Hematopoietic multipotent progenitor cell treated with erythropoietin and hydrocortisone succinate and interleukin-3 and kit ligand, for 17 days (in vitro differentiated cells): ENCODE results near the gene KLHL15.

ENCODE experiments used
- DNase-seq: peaks from one replicate; pipeline ENCODE4 v3.0.0-alpha.2; 2015; ENCODE audit warnings: low spot score

KLHL15 gene

DNA sequence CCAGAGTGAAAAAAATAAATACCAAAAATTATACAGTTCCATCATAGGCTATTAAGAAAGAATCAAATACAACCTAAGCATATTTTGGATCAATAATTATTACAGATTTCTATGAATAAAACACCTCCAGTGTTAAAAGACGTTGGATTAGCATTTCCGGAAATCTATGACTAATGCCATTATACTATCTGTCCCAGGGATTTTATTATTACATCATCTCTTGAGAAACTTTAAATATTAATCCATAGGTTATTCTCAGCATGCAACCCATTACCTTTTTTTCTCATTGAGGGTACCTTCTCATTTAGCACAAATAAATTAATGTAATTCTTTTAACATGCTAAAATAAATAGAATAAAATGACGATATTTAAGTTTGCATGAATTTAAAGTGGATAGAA lies 74.6 kb downstream of the KLHL15 start:
- no peak for DNase-seq

DNA sequence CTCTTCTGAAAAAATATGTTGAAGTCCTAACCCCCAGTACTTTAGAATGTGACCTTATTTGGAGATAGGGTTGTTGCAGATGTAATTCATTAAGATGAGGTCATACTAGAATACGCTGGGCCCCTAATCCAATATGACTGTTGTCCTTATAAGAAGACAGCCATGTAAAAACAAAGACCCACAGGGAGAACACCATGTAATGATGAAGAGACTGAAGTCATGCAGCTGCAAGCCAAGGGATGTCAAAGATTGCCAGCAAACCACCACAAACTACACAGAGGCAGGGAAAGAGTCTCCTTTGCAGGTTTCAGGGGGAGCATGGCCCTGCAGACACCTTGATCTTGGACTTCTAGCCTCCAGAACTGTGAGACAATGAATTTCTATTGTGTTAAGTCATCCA lies 81.8 kb downstream of the KLHL15 start:
- no peak for DNase-seq

DNA sequence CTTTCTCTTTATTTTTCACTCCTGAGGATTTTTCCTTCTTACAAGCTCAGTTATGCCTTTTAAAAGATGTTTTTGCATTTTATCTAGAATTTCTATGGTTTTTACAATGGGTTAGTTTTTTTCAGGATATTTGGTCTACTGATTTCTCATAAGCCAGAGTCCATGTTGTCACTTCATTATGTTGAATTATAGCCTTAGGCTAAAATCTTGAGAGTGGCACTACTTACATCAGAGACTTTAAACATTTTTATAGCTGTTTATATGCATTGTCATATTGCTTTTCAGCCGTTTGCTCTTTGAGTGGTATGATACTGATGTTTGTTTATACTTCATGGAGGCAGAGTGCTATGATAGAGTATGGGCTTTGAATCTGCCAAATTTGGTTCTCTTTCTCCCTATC lies 82.8 kb downstream of the KLHL15 start:
- DNase-seq: no peak

DNA sequence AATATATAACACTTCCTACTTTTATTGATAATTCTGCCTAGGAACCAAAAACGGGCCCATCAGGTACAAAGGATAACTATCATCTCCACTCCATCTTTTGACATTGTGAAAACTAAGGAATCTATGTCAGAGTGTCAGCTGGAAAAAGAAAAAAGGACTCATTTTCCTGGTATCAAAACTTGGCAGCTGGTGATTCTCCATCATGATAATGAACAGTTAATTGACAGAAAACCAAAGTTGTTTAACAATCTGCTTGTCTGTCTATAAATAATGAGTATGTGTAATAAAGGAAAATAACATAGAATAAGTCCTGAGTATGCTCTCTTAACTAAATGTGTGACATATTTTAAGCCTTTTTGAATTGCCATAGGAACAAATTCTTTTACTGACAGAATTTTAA lies 87.8 kb downstream of the KLHL15 start:
- peak; percentile 43 for DNase-seq

DNA sequence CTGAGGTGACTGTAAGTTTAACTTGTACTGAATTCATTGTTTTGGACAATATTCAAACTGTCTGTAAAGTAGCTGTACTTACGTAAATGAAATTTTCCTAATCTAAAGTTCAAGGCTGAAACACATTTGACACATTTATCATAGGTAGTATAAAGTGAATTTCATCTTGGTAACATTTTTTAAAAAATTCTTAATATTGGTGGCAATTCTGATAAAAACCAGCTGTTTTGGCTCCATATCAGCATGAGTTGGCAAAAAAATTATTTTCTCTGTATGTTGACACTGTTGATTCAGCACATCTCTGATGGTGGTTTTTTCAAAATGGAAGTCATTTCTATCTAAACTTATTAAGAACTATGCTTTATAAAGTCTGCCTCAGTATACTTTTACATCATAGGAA lies 88.3 kb downstream of the KLHL15 start:
- peak; percentile 78 for DNase-seq

DNA sequence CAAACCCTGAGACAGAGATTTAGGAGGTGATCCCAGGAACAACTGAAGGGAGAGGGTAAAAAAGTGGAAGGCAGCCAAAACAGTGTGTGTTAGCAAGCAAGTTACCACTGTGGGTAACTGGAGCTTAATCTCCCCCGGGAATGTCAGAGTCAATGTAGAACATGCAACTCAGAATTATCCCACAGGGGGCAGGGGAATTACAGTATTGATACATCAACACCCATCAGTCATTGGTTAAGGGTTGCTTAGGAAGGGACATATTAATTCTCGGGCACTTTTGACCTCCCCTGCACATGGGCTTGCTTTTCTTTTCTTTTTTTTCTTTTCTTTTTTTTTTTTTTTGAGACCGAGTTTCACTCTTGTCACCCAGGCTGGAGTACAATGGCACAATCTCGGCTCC lies 89.9 kb downstream of the KLHL15 start:
- DNase-seq: peak; percentile 5

DNA sequence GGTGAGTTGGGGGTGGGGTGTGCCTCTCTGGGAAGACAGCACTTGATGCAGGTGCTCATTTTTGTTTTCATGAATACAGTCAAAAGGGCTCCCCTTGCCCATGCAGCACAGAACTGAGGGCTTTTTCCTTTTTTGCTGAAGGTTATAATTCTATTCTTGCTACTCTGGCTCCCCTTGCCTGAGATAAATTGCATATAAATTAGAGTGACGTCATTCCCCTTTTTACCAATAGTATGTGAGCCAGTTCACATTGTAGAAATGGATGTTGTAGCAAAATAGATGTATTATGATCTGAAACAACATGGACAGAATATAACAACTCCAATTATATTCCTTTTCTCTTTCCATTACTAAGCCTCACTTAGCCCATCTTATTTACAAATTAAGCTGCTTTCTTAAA lies 90.8 kb downstream of the KLHL15 start:
- no peak for DNase-seq

DNA sequence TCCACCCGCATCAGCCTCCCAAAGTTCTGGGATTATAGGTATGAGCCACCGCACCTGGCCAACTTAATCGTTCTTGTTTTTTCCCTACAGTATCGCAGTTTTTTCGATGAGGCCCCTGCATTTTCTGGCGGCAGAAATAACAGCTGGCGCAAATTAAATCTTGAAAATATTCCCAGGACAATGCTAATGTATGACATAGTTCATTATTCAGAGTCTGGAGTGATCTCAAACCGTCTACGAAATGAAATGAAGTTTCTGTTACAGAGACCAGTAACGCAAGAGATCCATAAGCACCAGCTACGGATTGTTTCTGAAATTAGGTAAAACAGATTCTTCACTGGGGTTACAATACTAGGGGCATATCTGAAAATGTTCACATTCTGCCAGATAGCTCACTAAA lies 91.9 kb downstream of the KLHL15 start:
- DNase-seq: no peak
